Measurements from ENCODE around the gene NTNG1. TPM values are rescaled to one million over a fixed set of nuclear protein-coding genes. Genes with fewer than 3 reads are reported as not detected.

Gene NTNG1
- total and polyA plus RNA-seq, 2 of the 8 experiments (the other 6 are each of a cell fraction or from before 2014, with no cell fraction given): 1.2 to 4.1 TPM

GRCh38 chr1:107515702-107516101, 374.9 kb downstream of the NTNG1 start:
- Histone ChIP-seq H3K18ac (ENCODE audit: extremely low read depth, low read length) (no peak overlapping the region), H3K4me3 (ENCODE audit: extremely low read depth in 1 of 4, insufficient read depth in 2 of 4, low read depth in 3 of 4, low read length in 4 of 4) (no peak overlapping the region), H3K27me3 (replicated peaks in 1 of 4; ENCODE audit: control insufficient read depth in 3 of 4, extremely low read depth in 1 of 4, insufficient read depth in 3 of 4, low read length in 3 of 4) (no peaks in the 10 kb centered on the region), H3K23me2 (ENCODE audit: low read depth, low read length) (no peaks in the 10 kb centered on the region), H4K91ac (replicated peaks; ENCODE audit: insufficient read length, low read length) (no peak overlapping the region), H3K9ac (replicated peaks in 1 of 4; ENCODE audit: extremely low read depth in 1 of 4, low read depth in 3 of 4, low read length in 3 of 4) (no peak overlapping the region), H3K4me1 (replicated peaks in 1 of 4; ENCODE audit: control insufficient read depth in 3 of 4, insufficient read depth in 4 of 4, low read length in 3 of 4) (no peaks in the 10 kb centered on the region), H3K23ac (ENCODE audit: insufficient read length) (no peak overlapping the region), H2BK120ac (replicated peaks; ENCODE audit: low read depth, low read length) (no peak overlapping the region), H3K9me3 (ENCODE audit: insufficient read depth in 2 of 2, low read depth in 1 of 2, low read length in 1 of 2) (peaks cover 2 to 4% of the 10 kb centered on the region in 2 experiments), H2BK12ac (ENCODE audit: low read depth, low read length) (no peak overlapping the region), H3K79me2 (ENCODE audit: control insufficient read depth in 1 of 2, insufficient read depth in 2 of 2, low read length in 2 of 2) (no peaks in the 10 kb centered on the region), H3K14ac (ENCODE audit: insufficient read length) (no peak overlapping the region), H3K56ac (replicated peaks; ENCODE audit: insufficient read length, low read depth, low read length) (no peak overlapping the region), H3K27ac (ENCODE audit: low read depth, low read length) (no peak overlapping the region), H2AFZ (ENCODE audit: low read length) (no peak overlapping the region), H4K20me1 (replicated peaks in 1 of 2; ENCODE audit: control insufficient read depth in 1 of 2, insufficient read depth in 2 of 2, low read length in 2 of 2) (no peaks in the 10 kb centered on the region), H2BK15ac (ENCODE audit: low read length) (no peak overlapping the region), H2BK5ac (ENCODE audit: low read depth, low read length) (no peak overlapping the region), H3K4ac (replicated peaks; ENCODE audit: insufficient read length, low read depth, low read length) (no peak overlapping the region), H2AK5ac (ENCODE audit: low read depth, low read length) (no peak overlapping the region), H2BK20ac (ENCODE audit: low read length) (no peak overlapping the region), H4K5ac (ENCODE audit: insufficient read length, low read depth, low read length) (no peak overlapping the region), H3K79me1 (ENCODE audit: low read depth, low read length) (no peaks in the 10 kb centered on the region), H4K8ac (ENCODE audit: extremely low read depth, insufficient read depth, low read length) (no peak overlapping the region), H3K36me3 (ENCODE audit: control insufficient read depth in 2 of 4, insufficient read depth in 4 of 4, low read length in 3 of 4) (no peaks in the 10 kb centered on the region), H3K4me2 (ENCODE audit: insufficient read depth in 1 of 2, low read depth in 2 of 2, low read length in 2 of 2) (no peak overlapping the region)
- ChIA-PET POLR2A (ENCODE audit: partially characterized antibody) (no interaction called here), CTCF (ENCODE audit: partially characterized antibody) (interaction anchor here (0.8 to 7.9 kb wide), 7 partner anchors 15 to 239 kb away, joined by 3 to 64 read pairs (median 3); no protein-coding TSS in a partner anchor)
- 92% methylated on average over 3 of the region's 3 CpGs; no CpG with 5 or more reads in 1 of the 2 experiments for WGBS, 2 experiments (ENCODE audit: extremely low coverage in 1 of 2, insufficient coverage in 1 of 2, insufficient read length in 1 of 2, insufficient replicate concordance in 2 of 2, low coverage in 1 of 2, low lambda C conversion rate in 2 of 2, missing lambda C conversion rate in 1 of 2)
- no peak for FAIRE-seq
- peak in 1 of 2 experiments; percentile 32 for DNase-seq (ENCODE audit: low read depth in 1 of 2, low spot score in 2 of 2)
- no peak for TF ChIP-seq NRF1 (IDR thresholded peaks at IDR 0.05; ENCODE audit: low read depth, low read length)
- no peak for TF ChIP-seq CREB1 (IDR thresholded peaks at IDR 0.05)
- TF ChIP-seq RFX5 (IDR thresholded peaks at IDR 0.05; ENCODE audit: borderline replicate concordance, low read depth, low read length): no peak
- TF ChIP-seq RAD21 (IDR thresholded peaks at IDR 0.05 in 1 of 2, conservative IDR thresholded peaks at IDR 0.05 in 1 of 2; ENCODE audit: low read depth in 2 of 2, low read length in 2 of 2): peak; percentile 20 to 25; a peak in 1 of 4 replicates
- TF ChIP-seq CHD1 (IDR thresholded peaks at IDR 0.05; ENCODE audit: low read depth, low read length): no peak
- no peak for TF ChIP-seq EGR1 (IDR thresholded peaks at IDR 0.05; ENCODE audit: borderline replicate concordance, low read depth, low read length)
- TF ChIP-seq SUZ12 (IDR thresholded peaks at IDR 0.05; ENCODE audit: low read length): no peak
- peak; percentile 8 to 25 (median 11); a peak in 3 of 4 replicates for TF ChIP-seq CTCF (IDR thresholded peaks at IDR 0.05; ENCODE audit: control extremely low read depth in 1 of 3, insufficient read depth in 1 of 3, low read depth in 1 of 3, low read length in 3 of 3)
- TF ChIP-seq SP4 (IDR thresholded peaks at IDR 0.05; ENCODE audit: low read length): no peak
- no peak for TF ChIP-seq ATF3 (IDR thresholded peaks at IDR 0.05; ENCODE audit: insufficient read depth, low read depth, low read length)
- TF ChIP-seq CBX8 (IDR thresholded peaks at IDR 0.05; ENCODE audit: borderline replicate concordance, low read depth, low read length): no peak
